WTC11 (cell line): ENCODE measurements around the gene CGN.

Source experiments
- ATF3 ChIP-seq: sonication (generic); formaldehyde crosslinking; conservative IDR thresholded peaks from 2 replicates; pipeline ENCODE4 v1.8.1; 2022; ENCODE audit warnings: mild to moderate bottlenecking, missing genetic modification reagents
- CTCF ChIP-seq: fragments of 200-600 bp; IDR thresholded peaks from 2 replicates; pipeline ENCODE4 v1.8.0; 2022; ENCODE audit warnings: antibody characterized with exemption
- ELF4 ChIP-seq: sonication (generic); formaldehyde crosslinking; IDR thresholded peaks from 2 replicates; pipeline ENCODE4 v1.8.1; 2022; ENCODE audit warnings: low read depth, mild to moderate bottlenecking, moderate library complexity, missing genetic modification reagents
- IRF2 ChIP-seq: sonication (generic); formaldehyde crosslinking; IDR thresholded peaks from 2 replicates; pipeline ENCODE4 v1.8.0; 2022; ENCODE audit warnings: low read depth, missing genetic modification reagents, borderline replicate concordance
- MAX ChIP-seq: sonication (generic); formaldehyde crosslinking; IDR thresholded peaks from 2 replicates; pipeline ENCODE4 v1.8.0; 2022; ENCODE audit warnings: mild to moderate bottlenecking, missing genetic modification reagents
- NR2C2 ChIP-seq: sonication (generic); formaldehyde crosslinking; IDR thresholded peaks from 2 replicates; pipeline ENCODE4 v1.8.0; 2022; ENCODE audit warnings: mild to moderate bottlenecking, missing genetic modification reagents
- NR3C1 ChIP-seq: sonication (generic); formaldehyde crosslinking; conservative IDR thresholded peaks from 2 replicates; pipeline ENCODE4 v1.8.1; 2023; ENCODE audit warnings: low read depth, mild to moderate bottlenecking, missing genetic modification reagents
- RELA ChIP-seq: sonication (generic); formaldehyde crosslinking; IDR thresholded peaks from 2 replicates; pipeline ENCODE4 v1.8.1; 2022; ENCODE audit warnings: missing genetic modification reagents, mild to moderate bottlenecking, borderline replicate concordance
- SP1 ChIP-seq: sonication (generic); formaldehyde crosslinking; conservative IDR thresholded peaks from 2 replicates; pipeline ENCODE4 v1.8.1; 2022; ENCODE audit warnings: missing genetic modification reagents
- TP53 ChIP-seq: sonication (generic); formaldehyde crosslinking; IDR thresholded peaks from 2 replicates; pipeline ENCODE4 v1.8.1; 2023; ENCODE audit warnings: mild to moderate bottlenecking, missing genetic modification reagents
- USF1 ChIP-seq: sonication (generic); formaldehyde crosslinking; IDR thresholded peaks from 2 replicates; pipeline ENCODE4 v1.8.0; 2022; ENCODE audit warnings: mild to moderate bottlenecking, missing genetic modification reagents
- USF2 ChIP-seq: sonication (generic); formaldehyde crosslinking; IDR thresholded peaks from 2 replicates; pipeline ENCODE4 v1.8.1; 2023; ENCODE audit warnings: mild to moderate bottlenecking, missing genetic modification reagents, moderate library complexity
- ZNF263 ChIP-seq: sonication (generic); formaldehyde crosslinking; IDR thresholded peaks from 2 replicates; pipeline ENCODE4 v1.8.1; 2022; ENCODE audit warnings: low read depth, mild to moderate bottlenecking, moderate library complexity, missing genetic modification reagents
- ZNF317 ChIP-seq: sonication (generic); formaldehyde crosslinking; IDR thresholded peaks from 2 replicates; pipeline ENCODE4 v1.8.1; 2023; ENCODE audit warnings: low read depth, mild to moderate bottlenecking, moderate library complexity, missing genetic modification reagents, borderline replicate concordance

- TF ChIP-seq ELF4 (CRISPR knock-in tag) (no peak), CTCF (no peak), NR3C1 (CRISPR knock-in tag) (no peak), USF1 (CRISPR knock-in tag) (no peak), MAX (no peak), TP53 (CRISPR knock-in tag) (no peak), RELA (no peak), ZNF263 (no peak), NR2C2 (CRISPR knock-in tag) (no peak), SP1 (no peak), ATF3 (CRISPR knock-in tag) (no peak), ZNF317 (no peak), IRF2 (CRISPR knock-in tag) (no peak), USF2 (CRISPR knock-in tag) (no peak)
These were observed 24.4 kb downstream of the CGN start for GRCh38 chr1:151535326-151536271.
